ENCODE data around the gene ACYP2. TPM values are rescaled to one million over a fixed set of nuclear protein-coding genes. Genes with fewer than 3 reads are reported as not detected.
"Not testable (repeated sequence)": the region's sequence is repeated elsewhere in the genome, so short reads cannot be mapped to it uniquely, and the experiment has no call there.

The ACYP2 gene
- total RNA-seq, 1 experiment from 2014 or later, result 5.0 TPM

GRCh38 chr2:54122171-54122935, 6.9 kb downstream of the ACYP2 start:
- in situ Hi-C loops (cut with HindIII; ENCODE audit: low pct_unique_long_range_greater_than_20kb, low sequenced_read_pairs), result no loop called here
- no peak for DNase-seq (ENCODE audit: low read depth, low spot score)

- no peak for DNase-seq (ENCODE audit: low read depth, low spot score)
- in situ Hi-C loops (cut with HindIII; ENCODE audit: low pct_unique_long_range_greater_than_20kb, low sequenced_read_pairs), result no loop called here
Observed at GRCh38 chr2:54122939-54123338, 7.5 kb downstream of the ACYP2 start.

GRCh38 chr2:54127174-54127573, 11.8 kb downstream of the ACYP2 start:
- in situ Hi-C loops (cut with HindIII; ENCODE audit: low pct_unique_long_range_greater_than_20kb, low sequenced_read_pairs); DNase-seq (ENCODE audit: low read depth, low spot score): not testable (repeated sequence)

GRCh38 chr2:54133056-54133455, 17.6 kb downstream of the ACYP2 start:
- in situ Hi-C loops (cut with HindIII; ENCODE audit: low pct_unique_long_range_greater_than_20kb, low sequenced_read_pairs), result no loop called here

GRCh38 chr2:54139210-54139609, 23.8 kb downstream of the ACYP2 start:
- in situ Hi-C loops (cut with HindIII; ENCODE audit: low pct_unique_long_range_greater_than_20kb, low sequenced_read_pairs), result no loop called here
- no peak for DNase-seq (ENCODE audit: low read depth, low spot score)

More at GRCh38 chr2:54133056-54133455, 17.6 kb downstream of the ACYP2 start:
- DNase-seq (ENCODE audit: low read depth, low spot score), result no peak

GRCh38 chr2:54143780-54144179, 28.4 kb downstream of the ACYP2 start:
- DNase-seq (ENCODE audit: low read depth, low spot score), result no peak
- in situ Hi-C loops (cut with HindIII; ENCODE audit: low pct_unique_long_range_greater_than_20kb, low sequenced_read_pairs), result no loop called here

GRCh38 chr2:54148391-54148790, 33.0 kb downstream of the ACYP2 start:
- in situ Hi-C loops (cut with HindIII; ENCODE audit: low pct_unique_long_range_greater_than_20kb, low sequenced_read_pairs), result no loop called here
- DNase-seq (ENCODE audit: low read depth, low spot score), result no peak

- DNase-seq (ENCODE audit: low read depth, low spot score), result no peak
- in situ Hi-C loops (cut with HindIII; ENCODE audit: low pct_unique_long_range_greater_than_20kb, low sequenced_read_pairs), result no loop called here
Observed at GRCh38 chr2:54149638-54150441, 34.4 kb downstream of the ACYP2 start.

GRCh38 chr2:54158311-54158710, 42.9 kb downstream of the ACYP2 start:
- no peak for DNase-seq (ENCODE audit: low read depth, low spot score)
- in situ Hi-C loops (cut with HindIII; ENCODE audit: low pct_unique_long_range_greater_than_20kb, low sequenced_read_pairs), result no loop called here

- peak; percentile 15 for DNase-seq (ENCODE audit: low read depth, low spot score)
- in situ Hi-C loops (cut with HindIII; ENCODE audit: low pct_unique_long_range_greater_than_20kb, low sequenced_read_pairs), result no loop called here
Observed at GRCh38 chr2:54161660-54162424, 46.4 kb downstream of the ACYP2 start.

GRCh38 chr2:54164106-54164505, 48.7 kb downstream of the ACYP2 start:
- in situ Hi-C loops (cut with HindIII; ENCODE audit: low pct_unique_long_range_greater_than_20kb, low sequenced_read_pairs), result no loop called here
- no peak for DNase-seq (ENCODE audit: low read depth, low spot score)

- in situ Hi-C loops (cut with HindIII; ENCODE audit: low pct_unique_long_range_greater_than_20kb, low sequenced_read_pairs), result no loop called here
- no peak for DNase-seq (ENCODE audit: low read depth, low spot score)
Observed at GRCh38 chr2:54166121-54166773, 50.8 kb downstream of the ACYP2 start.

- in situ Hi-C loops (cut with HindIII; ENCODE audit: low pct_unique_long_range_greater_than_20kb, low sequenced_read_pairs), result no loop called here
- peak; percentile 90 for DNase-seq (ENCODE audit: low read depth, low spot score)
Observed at GRCh38 chr2:54176577-54176976, 61.2 kb downstream of the ACYP2 start.

GRCh38 chr2:54183281-54183680, 67.9 kb downstream of the ACYP2 start:
- DNase-seq (ENCODE audit: low read depth, low spot score), result no peak
- in situ Hi-C loops (cut with HindIII; ENCODE audit: low pct_unique_long_range_greater_than_20kb, low sequenced_read_pairs), result no loop called here

GRCh38 chr2:54183972-54184371, 68.6 kb downstream of the ACYP2 start:
- in situ Hi-C loops (cut with HindIII; ENCODE audit: low pct_unique_long_range_greater_than_20kb, low sequenced_read_pairs), result no loop called here
- no peak for DNase-seq (ENCODE audit: low read depth, low spot score)

GRCh38 chr2:54185105-54185504, 69.7 kb downstream of the ACYP2 start:
- no peak for DNase-seq (ENCODE audit: low read depth, low spot score)
- in situ Hi-C loops (cut with HindIII; ENCODE audit: low pct_unique_long_range_greater_than_20kb, low sequenced_read_pairs), result no loop called here

- in situ Hi-C loops (cut with HindIII; ENCODE audit: low pct_unique_long_range_greater_than_20kb, low sequenced_read_pairs), result no loop called here
- DNase-seq (ENCODE audit: low read depth, low spot score), result no peak
Observed at GRCh38 chr2:54187331-54187730, 71.9 kb downstream of the ACYP2 start.

- in situ Hi-C loops (cut with HindIII; ENCODE audit: low pct_unique_long_range_greater_than_20kb, low sequenced_read_pairs), result no loop called here
- DNase-seq (ENCODE audit: low read depth, low spot score), result no peak
Observed at GRCh38 chr2:54189539-54189938, 74.1 kb downstream of the ACYP2 start.
